Peyer's patch (tissue), 4 donors: ENCODE data around the gene GPR149.

Experiments used
- POLR2A ChIP-seq, 2 donors: fragments of 450-650 bp; IDR thresholded peaks; one replicate each; pipeline ENCODE4 v1.5.1; 2017; ENCODE audit warnings: antibody characterized with exemption in 2 of 2, mild to moderate bottlenecking in 2 of 2, moderate library complexity in 2 of 2
- TF ChIP-seq, protein P1 (sequence below), 6 experiments: fragments of 450-650 bp in 4 of 6; fragments of 200-600 bp in 2 of 6; sonication (generic) in 1 of 6; IDR thresholded peaks; one replicate each; pipeline ENCODE4 v1.5.1; 2017 to 2019; ENCODE audit warnings: antibody characterized with exemption in 6 of 6, mild to moderate bottlenecking in 3 of 6, moderate library complexity in 1 of 6

- TF ChIP-seq, protein P1, sequence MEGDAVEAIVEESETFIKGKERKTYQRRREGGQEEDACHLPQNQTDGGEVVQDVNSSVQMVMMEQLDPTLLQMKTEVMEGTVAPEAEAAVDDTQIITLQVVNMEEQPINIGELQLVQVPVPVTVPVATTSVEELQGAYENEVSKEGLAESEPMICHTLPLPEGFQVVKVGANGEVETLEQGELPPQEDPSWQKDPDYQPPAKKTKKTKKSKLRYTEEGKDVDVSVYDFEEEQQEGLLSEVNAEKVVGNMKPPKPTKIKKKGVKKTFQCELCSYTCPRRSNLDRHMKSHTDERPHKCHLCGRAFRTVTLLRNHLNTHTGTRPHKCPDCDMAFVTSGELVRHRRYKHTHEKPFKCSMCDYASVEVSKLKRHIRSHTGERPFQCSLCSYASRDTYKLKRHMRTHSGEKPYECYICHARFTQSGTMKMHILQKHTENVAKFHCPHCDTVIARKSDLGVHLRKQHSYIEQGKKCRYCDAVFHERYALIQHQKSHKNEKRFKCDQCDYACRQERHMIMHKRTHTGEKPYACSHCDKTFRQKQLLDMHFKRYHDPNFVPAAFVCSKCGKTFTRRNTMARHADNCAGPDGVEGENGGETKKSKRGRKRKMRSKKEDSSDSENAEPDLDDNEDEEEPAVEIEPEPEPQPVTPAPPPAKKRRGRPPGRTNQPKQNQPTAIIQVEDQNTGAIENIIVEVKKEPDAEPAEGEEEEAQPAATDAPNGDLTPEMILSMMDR (IDR thresholded peaks at IDR 0.05) = no peak
- TF ChIP-seq POLR2A (IDR thresholded peaks at IDR 0.05) = no peak
These were observed 122.6 kb downstream of the GPR149 start for GRCh38 chr3:154307363-154307762.
